ENCODE measurements around the gene KLF2.
"Not testable (repeated sequence)": the region's sequence is repeated elsewhere in the genome, so short reads cannot be mapped to it uniquely, and the experiment has no call there.

KLF2 gene

DNA sequence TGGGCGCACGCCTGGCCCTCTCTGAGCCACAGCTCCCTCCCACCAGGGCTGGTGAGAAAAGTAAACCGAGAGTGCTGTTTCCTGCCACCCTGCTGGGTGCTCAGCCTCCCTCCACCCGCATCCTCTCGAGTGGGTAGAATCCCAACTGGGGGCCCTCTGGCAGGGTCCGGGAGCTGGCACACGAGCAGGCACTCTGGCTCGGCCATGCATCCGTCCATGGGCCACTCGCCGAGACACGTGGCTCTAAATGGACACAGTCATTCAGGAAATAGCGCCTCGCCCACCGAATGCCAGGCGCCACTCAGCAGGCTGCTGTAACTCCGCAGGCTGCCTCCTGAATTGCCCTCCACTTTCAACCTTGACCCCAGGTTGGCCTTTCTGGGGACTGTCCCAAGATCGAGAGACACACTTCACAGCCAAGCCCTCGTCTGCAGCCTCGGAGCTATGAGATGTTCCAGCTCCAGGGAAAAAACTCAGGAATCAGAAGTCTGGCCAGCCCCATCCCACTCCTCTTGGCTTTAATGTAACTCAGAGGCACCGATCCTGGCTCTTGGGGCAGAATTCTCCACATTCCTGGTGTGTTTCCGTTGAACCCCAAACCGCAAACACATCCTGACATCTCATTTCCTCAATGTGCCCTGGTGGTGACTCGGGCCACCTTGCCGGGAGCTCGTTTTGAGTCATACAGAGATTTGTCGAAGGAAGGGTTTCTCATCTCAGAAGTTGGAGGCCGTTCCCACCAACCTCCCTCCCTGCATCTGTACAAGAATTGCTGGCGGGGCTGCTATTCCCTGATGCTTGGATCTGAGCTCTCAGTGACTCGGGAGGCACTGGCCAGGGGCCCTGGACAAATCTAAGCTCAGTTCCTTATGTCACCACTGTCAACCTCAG lies 14.1 kb downstream of the KLF2 start:
- DNase-seq = peak; percentile 50

DNA sequence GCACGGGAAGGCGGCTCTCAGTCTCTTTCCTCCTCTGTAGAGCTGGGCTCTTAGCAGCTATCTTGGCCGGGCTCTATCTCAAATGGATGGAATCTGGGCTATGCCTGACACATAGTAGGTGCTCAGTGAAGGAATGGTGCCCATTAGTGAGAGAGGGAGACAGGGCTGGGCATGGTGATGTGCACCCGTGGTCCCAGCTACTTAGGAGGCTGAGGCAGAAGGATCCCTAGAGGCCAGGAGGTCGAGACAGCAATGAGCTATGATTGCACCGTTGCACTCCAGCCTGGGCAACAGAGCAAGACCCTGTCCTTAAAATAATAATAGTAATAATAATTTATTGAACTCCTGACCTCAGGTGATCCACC lies 14.7 kb downstream of the KLF2 start:
- no peak for DNase-seq

DNA sequence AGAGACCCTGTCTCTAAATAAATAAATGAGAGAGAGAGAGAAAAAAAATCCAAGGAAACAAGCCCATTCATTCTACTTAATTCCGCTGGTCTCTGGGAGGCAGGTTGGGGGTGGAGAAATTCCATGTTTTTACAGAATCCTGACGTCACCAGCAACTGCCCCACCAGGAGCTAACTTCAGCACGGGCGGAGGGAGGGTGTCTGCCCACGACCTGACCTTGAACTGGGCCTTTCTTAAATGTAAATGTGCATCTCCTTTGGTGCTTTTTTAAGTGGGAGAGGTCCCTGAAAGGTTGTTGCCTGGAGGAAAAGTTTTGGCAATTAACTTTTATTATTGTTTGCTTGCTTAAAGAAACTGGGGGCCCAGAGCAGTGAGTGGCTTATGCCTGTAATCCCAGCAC lies 15.5 kb downstream of the KLF2 start:
- no peak for DNase-seq

DNA sequence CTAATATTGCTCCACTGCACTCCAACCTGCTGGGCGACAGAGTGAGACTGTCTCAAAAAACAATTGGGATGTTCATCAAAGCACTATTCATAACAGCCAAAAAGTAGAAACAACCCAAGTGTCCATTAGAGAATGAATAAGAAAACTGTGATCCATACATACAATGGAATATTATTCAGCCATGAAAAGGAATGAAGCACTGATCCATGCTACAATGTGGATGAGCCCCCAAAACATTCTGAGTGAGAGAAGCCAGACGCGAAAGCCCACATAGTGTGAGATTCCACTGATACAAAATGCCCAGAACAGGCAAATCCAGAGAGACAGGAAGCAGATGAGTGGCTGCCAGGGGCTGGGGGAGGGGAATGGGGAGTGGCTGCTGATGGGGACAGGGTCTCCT lies 16.0 kb downstream of the KLF2 start:
- DNase-seq = no peak

DNA sequence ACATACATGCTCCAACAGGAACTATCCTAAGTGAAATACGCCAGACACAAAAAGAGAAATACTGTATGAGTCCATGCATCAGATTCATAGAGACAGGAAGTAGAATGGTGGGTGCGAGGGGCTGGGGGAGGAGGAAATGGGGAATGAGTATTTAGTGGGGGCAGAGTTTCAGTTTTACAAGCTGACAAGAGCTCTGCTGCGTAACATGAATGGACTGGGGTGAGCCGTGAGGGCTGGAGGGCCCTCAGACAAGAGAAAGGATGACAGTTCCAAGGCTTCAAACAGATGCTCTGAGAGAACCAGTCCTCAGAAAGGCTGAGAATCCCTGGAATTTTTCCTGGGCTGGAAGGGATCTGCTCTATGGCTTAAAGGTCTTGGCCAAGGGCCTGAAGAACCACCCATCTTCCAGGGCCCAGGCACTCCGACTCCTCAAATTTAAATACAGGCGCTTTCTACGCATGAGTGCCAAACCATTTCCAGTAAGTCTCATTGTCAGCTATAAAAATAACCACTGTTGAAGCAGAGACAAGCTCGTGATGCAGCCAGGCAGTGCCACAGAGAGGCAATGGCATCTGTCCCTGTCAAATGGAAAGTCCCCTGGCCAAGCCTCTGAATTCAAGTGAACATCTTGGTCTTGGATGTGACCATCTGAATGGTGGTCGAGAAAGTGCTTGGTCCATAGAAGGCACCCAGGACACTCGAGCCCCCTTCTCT lies 17.5 kb downstream of the KLF2 start:
- DNase-seq = peak; percentile 68

DNA sequence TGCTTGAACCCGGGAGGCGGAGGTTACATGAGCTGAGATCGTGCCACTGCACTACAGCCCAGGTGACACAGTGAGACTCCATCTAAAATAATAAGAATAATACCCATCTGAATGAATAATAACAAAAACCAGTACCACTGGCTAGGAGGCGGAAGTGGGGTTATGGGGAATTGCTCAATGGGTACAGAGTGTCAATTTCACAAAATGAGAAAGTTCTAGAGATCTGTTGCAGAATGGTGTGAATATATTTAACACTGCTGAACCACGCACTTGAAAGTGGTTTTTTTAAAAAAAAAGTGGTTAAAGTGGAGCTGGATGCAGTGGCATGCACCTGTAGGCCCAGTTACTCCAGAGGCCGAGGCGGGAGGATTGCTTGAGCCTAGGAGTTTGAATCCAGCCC lies 18.5 kb downstream of the KLF2 start:
- no peak for DNase-seq

DNA sequence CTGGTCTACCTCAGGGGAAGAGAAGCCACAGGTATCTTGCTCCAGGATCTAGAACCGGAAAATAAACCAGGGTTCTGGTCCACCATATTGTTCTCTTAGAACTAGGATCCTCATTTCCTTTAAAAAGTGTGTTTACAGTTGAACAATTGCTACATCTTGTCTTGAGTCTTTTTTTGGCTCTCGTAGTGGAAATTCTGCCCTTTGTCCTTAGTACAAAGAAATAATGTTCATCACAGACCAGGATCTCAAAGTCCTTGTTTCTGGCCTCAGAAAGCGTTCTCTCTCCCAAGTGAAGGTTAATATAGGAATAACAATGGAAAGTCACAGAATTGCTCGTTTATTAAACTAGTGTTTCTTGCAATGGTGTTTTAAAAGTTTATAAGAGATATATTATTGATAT lies 20.8 kb downstream of the KLF2 start:
- DNase-seq = no peak

DNA sequence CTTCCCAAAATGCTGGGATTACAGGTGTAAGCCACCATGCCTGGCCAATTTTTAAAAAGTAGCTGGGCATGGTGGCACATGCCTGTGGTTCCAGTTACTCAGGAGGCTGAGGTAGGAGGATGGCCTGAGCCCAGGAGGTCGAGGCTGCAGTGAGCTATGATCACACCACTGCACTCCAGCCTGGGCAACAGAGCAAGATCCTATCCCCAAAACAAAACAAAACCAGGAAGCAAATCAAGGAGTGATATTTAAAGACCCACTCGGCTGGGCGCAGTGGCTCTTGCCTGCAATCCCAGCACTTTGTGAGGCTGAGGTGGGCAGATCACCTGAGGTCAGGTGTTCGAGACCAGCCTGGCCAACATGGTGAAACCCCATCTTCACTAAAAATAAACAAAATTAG lies 22.5 kb downstream of the KLF2 start:
- not testable (repeated sequence) for DNase-seq

DNA sequence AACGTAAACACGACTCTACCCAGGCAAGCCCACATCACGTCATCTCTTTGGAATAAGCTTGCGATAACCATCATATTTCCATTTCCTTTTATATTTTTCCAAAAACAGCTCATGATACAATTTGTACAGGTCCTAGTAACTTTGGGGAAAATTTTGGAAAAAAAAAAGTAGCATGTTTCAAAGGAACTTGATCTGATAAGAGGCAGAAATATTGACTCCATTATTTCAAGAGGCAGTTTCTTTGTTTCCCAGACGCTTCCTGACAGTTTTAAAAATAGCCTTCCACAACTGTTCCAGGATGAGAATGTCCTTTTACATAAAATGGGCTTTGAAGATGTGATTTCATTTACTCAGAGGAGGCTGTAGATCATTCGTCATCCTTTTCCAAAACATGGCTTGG lies 23.1 kb downstream of the KLF2 start:
- no peak for DNase-seq

DNA sequence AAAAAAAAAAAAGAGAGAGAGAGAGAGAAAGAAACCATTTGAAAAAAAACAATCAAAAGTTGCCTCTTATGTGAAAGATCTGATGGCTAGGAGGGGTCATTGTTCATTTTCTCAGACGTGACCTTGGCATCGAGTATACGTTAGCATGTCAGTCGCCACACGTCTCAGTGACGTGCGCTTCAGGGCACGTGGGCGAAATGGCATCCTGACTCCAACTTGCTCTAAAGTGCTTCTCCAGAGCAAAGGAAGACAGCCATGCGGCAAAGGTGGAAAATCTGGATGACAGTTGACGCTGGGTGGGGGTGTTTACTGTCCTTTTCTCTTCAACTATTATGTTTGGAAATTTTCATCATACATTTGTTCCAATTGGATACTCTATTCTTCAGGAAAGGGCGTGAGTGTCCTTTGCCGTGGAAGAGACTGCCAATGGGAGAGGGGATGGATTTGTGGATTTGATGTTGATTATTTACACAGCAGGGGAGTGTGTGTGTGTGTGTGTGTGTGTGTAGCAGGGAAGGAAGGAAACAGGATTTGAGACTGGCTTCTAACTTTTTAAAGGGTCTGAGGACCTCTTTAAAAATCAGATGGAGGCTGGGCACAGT lies 25.0 kb downstream of the KLF2 start:
- no peak for DNase-seq

DNA sequence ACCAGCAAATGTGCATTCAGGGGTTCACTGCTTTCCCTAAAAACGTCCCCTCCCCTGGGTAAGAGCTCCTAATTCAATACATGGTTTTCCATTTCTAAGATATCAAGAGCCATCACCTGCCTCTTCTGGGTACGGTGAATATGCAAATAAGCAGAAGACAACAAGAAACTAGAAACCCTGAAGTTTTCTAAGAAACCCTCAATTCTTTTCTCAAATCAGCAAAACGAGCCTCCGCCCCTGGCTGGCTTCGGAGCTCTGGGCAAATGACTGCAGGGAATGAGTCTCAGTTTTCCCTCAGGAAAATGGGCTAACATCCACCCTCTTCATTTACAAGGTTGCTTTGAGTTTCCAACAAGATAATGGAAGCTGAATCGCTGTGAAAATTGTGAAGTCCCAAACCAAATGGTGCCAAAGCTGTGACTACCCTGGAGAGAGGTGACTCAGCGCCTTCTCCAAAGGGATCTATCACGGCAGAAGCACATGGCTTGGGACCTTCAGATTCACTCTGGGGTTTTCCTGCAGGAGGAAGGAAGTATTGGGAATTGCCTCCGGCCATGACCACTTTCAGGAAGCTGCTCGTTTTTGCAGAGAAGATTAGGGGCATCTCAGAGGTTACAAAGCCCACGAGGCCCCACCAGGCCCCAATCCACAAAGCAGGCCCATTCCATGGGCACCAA lies 26.6 kb downstream of the KLF2 start:
- no peak for DNase-seq

DNA sequence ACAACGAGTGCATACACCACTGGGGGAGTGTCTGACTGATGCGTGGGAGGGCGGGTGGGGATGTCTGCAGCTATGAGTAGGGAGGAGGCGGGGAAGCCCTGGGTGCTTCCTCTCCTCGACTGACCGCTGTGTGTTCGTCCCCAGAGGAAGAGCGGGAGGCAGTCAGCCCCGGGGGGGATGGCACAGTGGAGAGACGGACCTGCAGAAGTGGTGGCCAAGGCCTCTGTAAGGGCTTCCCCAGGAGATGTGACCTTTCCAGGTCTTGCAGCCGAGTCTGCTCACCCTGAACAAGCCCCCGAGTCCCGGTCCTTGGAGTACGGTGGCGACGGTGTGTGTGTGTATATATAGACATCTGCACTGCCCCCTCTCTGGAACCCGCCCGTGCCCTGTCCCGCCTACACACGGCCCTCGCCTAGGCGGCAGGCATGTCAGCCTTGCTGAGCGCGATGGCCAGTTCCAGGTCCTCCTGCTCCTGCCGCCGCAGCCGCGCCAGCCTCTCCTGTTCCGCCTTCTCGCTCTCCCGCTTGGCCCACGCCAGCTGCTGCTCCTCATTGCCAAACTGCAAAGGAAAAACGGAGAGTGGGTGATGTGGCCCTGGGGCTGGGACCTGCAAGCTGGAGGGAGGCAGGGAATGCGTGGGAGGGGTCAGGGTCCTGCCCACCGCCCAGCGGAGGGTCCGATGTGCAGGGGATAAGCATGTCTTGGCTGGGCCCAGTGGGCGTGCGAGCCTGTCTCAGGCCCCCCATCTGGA lies 30.8 kb downstream of the KLF2 start:
- DNase-seq = no peak

DNA sequence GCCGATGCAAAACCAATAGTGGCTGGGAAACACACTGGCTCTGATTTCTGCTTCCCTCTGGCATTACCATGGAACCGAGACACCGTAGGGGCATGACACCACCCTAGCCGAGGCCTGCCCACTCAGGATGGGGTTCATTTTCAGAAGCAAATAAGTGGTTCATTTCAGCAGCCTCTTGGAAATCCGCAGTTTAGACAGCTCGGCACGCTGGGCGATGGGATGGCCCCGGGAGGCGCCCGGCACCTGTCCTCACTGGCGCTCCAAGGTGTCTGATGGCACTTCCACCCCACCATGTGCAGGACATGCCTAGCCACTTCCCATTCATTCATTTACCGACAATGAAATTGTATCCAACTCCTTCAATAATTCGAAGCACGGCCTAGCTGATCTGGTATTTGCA lies 33.8 kb downstream of the KLF2 start:
- no peak for DNase-seq

DNA sequence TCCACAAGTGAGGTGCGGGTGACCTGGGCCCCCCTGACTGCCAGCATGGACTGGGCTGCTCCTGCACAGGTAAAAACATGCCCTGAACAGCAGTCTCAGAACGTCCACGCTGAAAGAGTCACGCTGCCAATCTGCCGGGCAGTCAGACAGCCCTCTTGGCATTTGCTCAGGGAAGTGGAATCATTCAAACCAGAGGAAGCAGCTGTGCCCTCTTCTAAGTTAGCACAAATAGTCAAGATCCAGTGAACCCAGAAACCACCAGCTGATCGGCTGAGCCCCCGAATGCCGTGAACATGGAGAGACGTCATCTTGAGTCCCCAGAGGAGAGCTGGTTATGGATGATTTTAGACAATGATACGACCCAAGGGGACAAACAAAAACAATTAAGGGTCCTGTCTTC lies 34.4 kb downstream of the KLF2 start:
- peak; percentile 35 for DNase-seq

DNA sequence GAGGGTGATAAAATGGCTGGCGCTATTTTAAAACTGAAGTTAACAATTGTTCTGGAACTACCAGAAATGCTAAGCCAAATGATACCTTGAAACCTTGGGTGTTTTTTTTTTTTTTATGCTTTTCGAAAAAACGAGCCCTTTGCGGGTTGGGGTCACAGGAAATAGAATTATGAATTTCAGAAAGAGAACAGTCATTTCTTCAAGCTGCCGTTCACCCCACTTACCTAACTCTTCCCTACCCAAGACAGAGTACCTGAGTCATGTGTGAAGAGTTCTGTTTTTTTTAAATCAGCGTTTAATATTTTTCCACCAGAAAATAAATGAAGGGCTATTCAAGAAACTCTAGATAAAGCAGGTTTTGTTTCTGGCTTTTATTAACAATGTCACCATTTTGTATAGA lies 35.3 kb downstream of the KLF2 start:
- no peak for DNase-seq

DNA sequence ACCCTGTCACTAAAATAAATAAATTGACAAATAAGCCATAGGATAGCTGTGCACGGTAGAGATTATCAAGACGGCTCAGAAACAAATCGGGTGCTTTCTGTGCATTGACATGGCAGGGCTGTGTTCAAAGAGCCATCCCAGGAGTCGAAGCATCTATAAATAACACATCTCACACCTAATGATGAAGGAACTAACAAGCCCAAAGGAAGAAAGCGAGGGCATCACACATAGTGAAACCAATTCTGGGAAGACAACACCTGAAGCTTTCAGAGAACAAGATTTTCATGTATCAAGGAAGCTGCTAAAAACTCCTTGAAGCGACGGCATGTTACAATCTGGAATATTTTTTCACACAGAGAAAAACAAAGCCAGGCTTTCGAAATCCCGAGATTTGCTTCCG lies 36.1 kb downstream of the KLF2 start:
- no peak for DNase-seq

DNA sequence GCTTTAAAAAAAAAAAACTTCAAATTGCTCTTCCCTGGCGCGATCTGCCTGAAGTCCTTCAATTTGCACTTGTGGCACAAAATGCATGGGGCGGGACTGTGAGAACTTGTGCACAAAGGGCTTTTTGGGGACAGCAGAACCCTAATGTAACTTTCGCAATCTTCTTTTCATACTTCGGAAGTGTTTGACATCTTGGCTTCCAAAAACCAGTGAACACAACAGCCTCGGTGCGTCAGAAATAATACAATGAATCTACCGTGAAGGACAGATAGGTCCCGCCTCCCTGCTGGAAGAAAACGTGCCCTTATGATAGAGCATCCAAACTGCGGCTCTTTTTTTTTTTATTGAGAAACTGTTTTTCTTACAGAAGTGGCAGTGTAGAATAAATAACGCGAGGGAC lies 36.6 kb downstream of the KLF2 start:
- DNase-seq = no peak

DNA sequence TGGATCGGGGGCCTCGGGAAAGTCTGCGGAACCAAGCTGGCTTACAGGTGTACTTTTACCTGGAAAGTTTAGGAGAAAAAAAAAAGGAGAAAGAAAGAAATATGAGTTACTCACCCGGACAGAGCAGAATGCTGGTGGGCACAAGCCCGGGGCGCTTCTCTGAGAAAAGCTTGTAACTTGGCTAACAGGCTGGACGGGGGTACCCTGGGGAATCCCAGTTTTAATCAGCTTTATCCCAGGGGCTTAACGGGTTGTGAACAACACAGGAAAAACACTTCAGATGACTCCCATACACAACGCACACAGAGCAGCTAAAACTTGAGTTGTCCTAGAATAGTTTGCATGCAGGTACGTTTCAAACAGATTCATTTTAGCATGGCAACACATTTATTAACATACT lies 37.3 kb downstream of the KLF2 start:
- no peak for DNase-seq

DNA sequence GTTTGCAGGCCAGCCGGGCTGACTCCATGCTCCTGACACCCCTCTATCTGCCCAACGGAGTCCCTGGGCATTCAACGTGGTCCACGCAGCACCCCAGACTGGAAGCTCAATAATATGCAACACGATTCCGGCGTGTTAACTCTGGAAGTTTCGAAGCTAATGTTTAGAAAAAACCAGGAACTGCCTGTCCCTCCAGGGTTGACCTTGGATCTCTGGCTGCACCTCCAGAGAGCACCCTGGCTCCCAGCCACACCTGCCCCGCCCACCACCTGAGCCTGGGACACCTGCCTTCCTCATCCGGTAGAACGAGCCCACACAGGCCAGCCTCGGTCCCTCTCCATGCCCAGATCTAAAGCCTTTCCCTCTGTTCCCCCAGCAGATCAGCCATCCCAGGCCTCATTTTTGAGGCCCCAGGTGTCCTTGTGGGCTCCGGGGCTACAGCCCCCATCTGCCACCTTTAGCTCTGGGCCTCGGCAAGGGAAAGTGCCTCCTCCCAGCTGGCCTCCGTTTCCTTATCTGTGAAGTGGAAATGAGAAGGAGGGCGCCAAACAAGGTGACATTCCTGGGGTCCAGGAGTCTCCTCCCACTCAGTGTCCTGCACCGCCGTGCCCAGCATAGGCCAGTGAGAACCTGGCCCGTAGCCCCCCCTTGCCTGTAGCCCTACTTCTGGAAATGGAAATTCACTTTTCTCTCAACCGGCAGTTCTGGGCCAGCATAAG lies 38.7 kb downstream of the KLF2 start:
- no peak for DNase-seq

DNA sequence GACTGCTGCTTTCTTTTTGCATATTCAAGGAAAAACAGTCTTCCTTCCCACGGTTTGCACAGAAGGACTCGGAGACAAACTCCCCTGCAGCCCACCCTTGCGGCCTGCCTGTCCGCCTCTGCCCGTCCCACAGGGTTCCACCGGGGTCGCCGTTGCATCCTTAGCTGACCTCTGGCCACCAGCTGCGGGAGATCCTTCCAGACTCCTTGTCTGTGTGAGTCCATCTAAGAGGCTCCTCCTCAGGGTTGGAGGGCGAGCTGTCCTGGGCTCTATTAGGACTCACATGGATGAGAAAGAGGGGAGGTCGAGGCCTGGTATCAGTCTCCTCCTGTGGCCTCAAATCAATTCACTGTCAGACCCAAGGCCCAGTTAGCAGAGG lies 39.2 kb downstream of the KLF2 start:
- no peak for DNase-seq

DNA sequence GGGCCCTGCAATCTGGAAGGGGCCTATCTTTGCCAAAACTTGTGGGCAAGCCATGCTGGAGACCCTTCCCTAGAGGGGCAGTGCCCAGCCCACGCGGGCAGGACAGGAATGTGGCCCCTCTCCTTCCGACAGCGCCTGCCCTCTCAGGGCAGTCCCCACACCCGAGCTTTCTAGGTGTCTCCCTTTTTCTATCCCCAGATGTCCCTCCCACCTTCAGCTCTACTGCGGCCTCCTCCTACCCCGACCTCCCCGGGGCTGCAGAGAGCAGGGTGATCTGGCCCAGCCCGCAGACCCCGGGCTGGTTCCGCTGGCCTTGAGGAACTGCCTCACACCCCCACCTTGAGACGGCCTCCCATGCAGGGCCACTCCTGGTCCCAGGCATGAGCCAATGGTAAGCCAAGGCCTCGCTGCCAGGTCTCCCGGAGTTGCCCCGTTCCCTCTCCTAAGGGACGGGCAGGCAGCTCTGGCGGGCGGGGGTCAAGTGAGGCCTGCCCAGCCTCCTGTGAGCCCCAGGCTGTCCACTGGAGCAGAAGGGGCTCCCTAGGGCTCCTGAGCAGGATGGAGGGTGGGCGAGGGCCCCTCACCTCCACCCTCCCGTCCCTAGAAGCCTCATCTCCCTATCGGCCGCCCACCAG lies 39.7 kb downstream of the KLF2 start:
- no peak for DNase-seq

Measured in CD4-positive, alpha-beta T cell treated with Interferon gamma for 1 hour (primary cell).